Measurements from ENCODE around the gene CDC37. TPM values are rescaled to one million over a fixed set of nuclear protein-coding genes. Genes with fewer than 3 reads are reported as not detected.

Gene CDC37
- total RNA-seq: 127 and 132 TPM in 2 replicates

DNA sequence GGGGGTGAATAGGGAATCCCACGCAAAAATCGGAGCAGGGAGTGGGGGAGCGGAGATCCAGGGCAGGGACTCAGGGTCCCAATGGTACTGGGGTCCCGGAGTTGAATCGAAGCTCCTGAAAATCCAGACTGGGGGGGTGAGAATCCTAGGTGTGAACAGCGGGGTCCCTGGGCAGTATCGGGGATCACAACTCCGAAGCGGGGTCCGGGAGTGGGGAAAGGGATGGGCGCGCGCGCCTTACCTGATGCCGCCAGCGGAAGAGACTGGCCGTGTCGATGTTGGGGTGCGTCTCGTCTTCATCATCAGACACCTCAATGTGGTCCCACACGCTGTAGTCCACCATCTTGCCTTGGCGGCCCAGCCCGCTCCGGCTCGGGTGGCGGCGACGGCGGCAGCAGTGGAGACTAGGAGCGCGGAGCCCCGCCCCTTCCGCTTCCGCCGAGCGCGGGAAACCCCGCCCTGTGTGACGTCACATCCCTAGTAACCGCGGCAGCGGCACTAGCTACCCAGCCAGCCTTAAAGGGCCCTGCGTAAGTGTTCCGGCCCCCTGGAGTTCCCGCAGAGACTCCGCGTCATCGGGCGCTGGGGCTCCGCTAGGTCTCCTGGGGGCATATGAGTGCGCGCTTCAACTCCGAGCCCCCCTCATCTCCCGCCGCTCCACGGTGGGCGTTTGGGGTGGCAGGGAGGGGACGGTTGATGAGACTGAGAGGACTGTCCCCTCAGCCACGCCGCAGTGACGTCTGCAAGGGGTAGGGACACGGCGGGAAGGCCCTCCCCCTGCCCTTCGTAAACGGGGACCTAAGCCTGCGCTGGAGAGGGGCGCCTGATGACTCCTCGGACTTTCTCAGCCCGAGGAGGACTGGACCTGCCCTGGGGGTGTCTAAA is at the start of gene CDC37:
Gene CDC37, minus strand, starts transcription at position 406 of the 885 bp plus-strand sequence. Its CDS starts 63 bp downstream, at position 343.

DNA sequence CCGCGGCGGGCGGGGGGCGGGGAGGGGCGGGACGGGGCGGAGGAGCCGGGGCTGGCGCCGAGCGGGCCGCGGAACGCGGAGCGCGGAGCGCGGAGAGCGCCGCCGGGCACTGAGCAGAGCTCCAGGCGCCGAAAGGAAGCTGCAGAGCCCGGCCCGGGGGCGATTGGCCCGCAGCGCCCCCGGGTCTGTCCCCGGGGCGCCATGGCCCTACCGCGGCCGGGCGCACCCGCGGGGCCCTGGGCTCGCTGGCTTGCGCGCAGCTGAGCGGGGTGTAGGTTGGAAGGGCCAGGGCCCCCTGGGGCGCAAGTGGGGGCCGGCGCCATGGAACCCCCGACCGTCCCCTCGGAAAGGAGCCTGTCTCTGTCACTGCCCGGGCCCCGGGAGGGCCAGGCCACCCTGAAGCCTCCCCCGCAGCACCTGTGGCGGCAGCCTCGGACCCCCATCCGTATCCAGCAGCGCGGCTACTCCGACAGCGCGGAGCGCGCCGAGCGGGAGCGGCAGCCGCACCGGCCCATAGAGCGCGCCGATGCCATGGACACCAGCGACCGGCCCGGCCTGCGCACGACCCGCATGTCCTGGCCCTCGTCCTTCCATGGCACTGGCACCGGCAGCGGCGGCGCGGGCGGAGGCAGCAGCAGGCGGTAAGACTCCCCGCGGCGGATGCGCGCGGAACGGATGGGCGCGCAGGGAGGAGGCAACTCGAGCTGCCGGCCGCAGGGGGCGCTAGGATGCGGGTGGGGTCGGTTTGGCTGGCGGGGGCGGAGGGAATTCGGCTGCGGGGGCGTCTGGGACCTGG is 17.3 kb upstream of the CDC37 start, which contains the start of gene PDE4A:
Gene PDE4A, plus strand, starts transcription at position 95 of the 796 bp plus-strand sequence. Its CDS starts 227 bp downstream, at position 322.

GRCh38 chr19:10380313-10381102 is 22.8 kb downstream of the CDC37 start, which contains the start of gene TYK2:
Gene TYK2, minus strand, starts transcription at chr19:10380572. Its CDS starts 2,166 bp downstream, at chr19:10378406.

Other genes starting within 250 kb of the CDC37 start
- gene DNMT1, start 208.6 kb downstream of the CDC37 start, total RNA-seq: 32.2 and 32.6 TPM in 2 replicates
- gene S1PR2, start 172.2 kb downstream of the CDC37 start, total RNA-seq: 26.8 and 33.8 TPM in 2 replicates
- 58.3 and 72.3 TPM in 2 replicates for gene MRPL4, start 151.3 kb downstream of the CDC37 start, total RNA-seq
- gene ICAM1, start 132.4 kb downstream of the CDC37 start, total RNA-seq: 12.8 and 17.7 TPM in 2 replicates
- 0.10 and 0.50 TPM in 2 replicates for gene ICAM4, start 116.6 kb downstream of the CDC37 start, total RNA-seq
- gene ICAM5, start 113.6 kb downstream of the CDC37 start, total RNA-seq: 0.56 and 1.3 TPM in 2 replicates
- gene ZGLP1, start 93.7 kb downstream of the CDC37 start, total RNA-seq: 0.25 and 3.2 TPM in 2 replicates
- gene FDX2, start 87.5 kb downstream of the CDC37 start, total RNA-seq: 16.5 and 19.4 TPM in 2 replicates
- gene RAVER1, start 70.0 kb downstream of the CDC37 start, total RNA-seq: 31.8 and 49.8 TPM in 2 replicates
- 3.7 and 6.0 TPM in 2 replicates for gene ICAM3, start 63.9 kb downstream of the CDC37 start, total RNA-seq
- 39.3 and 45.8 TPM in 2 replicates for gene TYK2, start 23.0 kb downstream of the CDC37 start, total RNA-seq
- 13.7 and 16.1 TPM in 2 replicates for gene PDE4A, start 17.0 kb upstream of the CDC37 start, total RNA-seq
- gene KEAP1, start 99.8 kb upstream of the CDC37 start, total RNA-seq: 71.9 and 86.3 TPM in 2 replicates
- not detected in 2 replicates for gene S1PR5, start 113.9 kb upstream of the CDC37 start, total RNA-seq
- 5.3 and 11.4 TPM in 2 replicates for gene ATG4D, start 140.4 kb upstream of the CDC37 start, total RNA-seq
- gene KRI1, start 162.5 kb upstream of the CDC37 start, total RNA-seq: 14.1 and 14.7 TPM in 2 replicates
- 2.2 and 3.0 TPM in 2 replicates for gene CDKN2D, start 165.4 kb upstream of the CDC37 start, total RNA-seq
- gene AP1M2, start 183.8 kb upstream of the CDC37 start, total RNA-seq: not detected in 2 replicates
- 33.4 and 36.1 TPM in 2 replicates for gene SLC44A2, start 222.0 kb upstream of the CDC37 start, total RNA-seq

Data from cardiac ventricle fibroblast (primary cell).